H1 (cell line): ENCODE measurements around the gene LRRC25. TPM values are rescaled to one million over a fixed set of nuclear protein-coding genes. Genes with fewer than 3 reads are reported as not detected.

ENCODE experiments used
- CTCF ChIA-PET: fragments of 300-600 bp; sonication (Branson Sonifier 250); formaldehyde crosslinking; loops from one replicate; lab custom pipeline; 2021; ENCODE audit not compliant: partially characterized antibody; lab: Charles Lee
- POLR2A ChIA-PET: fragments of 300-600 bp; sonication (Branson Sonifier 250); formaldehyde crosslinking; loops from one replicate; lab custom pipeline; 2021; ENCODE audit warnings: inconsistent platforms; ENCODE audit not compliant: partially characterized antibody; lab: Charles Lee
- DNase-seq, 2 experiments: peaks; one replicate each; pipeline versions ENCODE4 v3.0.0 to v3.0.0-alpha.2; 2010 to 2022; ENCODE audit warnings: low spot score in 2 of 2, low read depth in 1 of 2, mixed read lengths in 1 of 2
- FAIRE-seq: peaks from 2 replicates; lab custom pipeline; 2011; peaks lifted over from hg19 to GRCh38; lab: Jason Lieb, UNC
- H2AFZ ChIP-seq: 2 replicates; pipeline ENCODE4 v1.8.1; 2012; ENCODE audit warnings: low read length, inconsistent platforms
- H2AK5ac ChIP-seq: 2 replicates; pipeline ENCODE4 v1.6.1; 2013; ENCODE audit warnings: low read depth, low read length
- H2BK120ac ChIP-seq: replicated peaks from 2 replicates; pipeline ENCODE3; 2013; ENCODE audit warnings: low read depth, low read length, inconsistent platforms
- H2BK12ac ChIP-seq: 2 replicates; pipeline ENCODE4 v1.6.1; 2013; ENCODE audit warnings: low read depth, low read length
- H2BK15ac ChIP-seq: 2 replicates; pipeline ENCODE4 v1.6.1; 2013; ENCODE audit warnings: low read length
- H2BK20ac ChIP-seq: 2 replicates; pipeline ENCODE4 v1.6.1; 2013; ENCODE audit warnings: low read length
- H2BK5ac ChIP-seq: 2 replicates; pipeline ENCODE4 v1.6.1; 2013; ENCODE audit warnings: low read depth, low read length
- H3K14ac ChIP-seq: 2 replicates; pipeline ENCODE4 v1.6.1; 2013; ENCODE audit warnings: inconsistent platforms; ENCODE audit not compliant: insufficient read length
- H3K18ac ChIP-seq: 2 replicates; pipeline ENCODE4 v1.6.1; 2013; ENCODE audit warnings: low read length; ENCODE audit errors: extremely low read depth
- H3K23ac ChIP-seq: 2 replicates; pipeline ENCODE4 v1.6.1; 2013; ENCODE audit warnings: inconsistent platforms; ENCODE audit not compliant: insufficient read length
- H3K23me2 ChIP-seq: 2 replicates; pipeline ENCODE4 v1.6.1; 2013; ENCODE audit warnings: low read depth, low read length
- H3K27ac ChIP-seq: 2 replicates; pipeline ENCODE4 v1.6.1; 2011; ENCODE audit warnings: low read depth, low read length, inconsistent platforms
- H3K27me3 ChIP-seq, 4 experiments: replicated peaks in 1 of 4; 1 replicate in 1 of 4; 2 replicates in 3 of 4; pipeline versions ENCODE4 v1.6.1 to v1.8.1; 2011 to 2013; ENCODE audit warnings: low read length in 3 of 4, mild to moderate bottlenecking in 3 of 4, inconsistent platforms in 2 of 4, mixed read lengths in 2 of 4, moderate library complexity in 1 of 4; ENCODE audit not compliant: control insufficient read depth in 3 of 4, insufficient read depth in 3 of 4; ENCODE audit errors: extremely low read depth in 1 of 4
- H3K36me3 ChIP-seq, 4 experiments: 2 replicates each; pipeline versions ENCODE4 v1.6.1 to v1.8.1; 2011 to 2013; ENCODE audit warnings: mild to moderate bottlenecking in 4 of 4, low read length in 3 of 4, moderate library complexity in 2 of 4, control low read depth in 1 of 4, inconsistent platforms in 1 of 4; ENCODE audit not compliant: insufficient read depth in 4 of 4, control insufficient read depth in 2 of 4
- H3K4ac ChIP-seq: replicated peaks from 2 replicates; pipeline ENCODE3; 2013; ENCODE audit warnings: low read length, low read depth, mixed read lengths, inconsistent platforms; ENCODE audit not compliant: insufficient read length
- H3K4me1 ChIP-seq, 4 experiments: replicated peaks in 1 of 4; 1 replicate in 1 of 4; 2 replicates in 3 of 4; pipeline versions ENCODE4 v1.6.1 to v1.8.1; 2011 to 2013; ENCODE audit warnings: low read length in 3 of 4, inconsistent platforms in 2 of 4, mixed read lengths in 1 of 4; ENCODE audit not compliant: insufficient read depth in 4 of 4, control insufficient read depth in 3 of 4
- H3K4me2 ChIP-seq, 2 experiments: 2 replicates each; pipeline versions ENCODE4 v1.6.1 to v1.8.1; 2011 to 2013; ENCODE audit warnings: low read depth in 2 of 2, low read length in 2 of 2, control low read depth in 1 of 2, inconsistent platforms in 1 of 2, mild to moderate bottlenecking in 1 of 2; ENCODE audit not compliant: insufficient read depth in 1 of 2
- H3K4me3 ChIP-seq, 4 experiments: fragments of 200-600, 300-600 bp in 1 of 4; sonication (generic), shearing (Covaris generic), sonication (Bioruptor Twin) in 1 of 4; 2 replicates each; pipeline versions ENCODE4 v1.5.1 to v1.8.1; 2011 to 2016; ENCODE audit warnings: low read length in 4 of 4, low read depth in 3 of 4, control low read depth in 2 of 4, inconsistent platforms in 2 of 4, mild to moderate bottlenecking in 2 of 4, mixed read lengths in 1 of 4, moderate library complexity in 1 of 4; ENCODE audit not compliant: insufficient read depth in 2 of 4; ENCODE audit errors: extremely low read depth in 1 of 4
- H3K56ac ChIP-seq: replicated peaks from 2 replicates; pipeline ENCODE3; 2013; ENCODE audit warnings: low read depth, mild to moderate bottlenecking, mixed read lengths, low read length, inconsistent platforms; ENCODE audit not compliant: insufficient read length
- H3K79me1 ChIP-seq: 2 replicates; pipeline ENCODE4 v1.6.1; 2013; ENCODE audit warnings: low read depth, low read length, control low read depth
- H3K79me2 ChIP-seq, 2 experiments: 2 replicates each; pipeline versions ENCODE4 v1.6.1 to v1.8.1; 2012 to 2013; ENCODE audit warnings: low read length in 2 of 2, mild to moderate bottlenecking in 2 of 2, inconsistent platforms in 1 of 2; ENCODE audit not compliant: insufficient read depth in 2 of 2, control insufficient read depth in 1 of 2
- H3K9ac ChIP-seq, 4 experiments: replicated peaks in 1 of 4; 1 replicate in 1 of 4; 2 replicates in 3 of 4; pipeline versions ENCODE4 v1.6.1 to v1.8.1; 2011 to 2013; ENCODE audit warnings: low read depth in 3 of 4, low read length in 3 of 4, control low read depth in 2 of 4, mild to moderate bottlenecking in 2 of 4, moderate library complexity in 2 of 4, inconsistent platforms in 1 of 4; ENCODE audit errors: extremely low read depth in 1 of 4
- H3K9me3 ChIP-seq, 2 experiments: 2 replicates each; pipeline versions ENCODE4 v1.6.1 to v1.8.1; 2012 to 2013; ENCODE audit warnings: mild to moderate bottlenecking in 2 of 2, moderate library complexity in 2 of 2, control low read depth in 1 of 2, inconsistent platforms in 1 of 2, low read depth in 1 of 2, low read length in 1 of 2, mixed read lengths in 1 of 2; ENCODE audit not compliant: insufficient read depth in 2 of 2
- H4K20me1 ChIP-seq, 2 experiments: replicated peaks in 1 of 2; 2 replicates each; pipeline versions ENCODE3 to v1.8.1; 2011 to 2013; ENCODE audit warnings: inconsistent platforms in 2 of 2, low read length in 2 of 2, mild to moderate bottlenecking in 1 of 2; ENCODE audit not compliant: insufficient read depth in 2 of 2, control insufficient read depth in 1 of 2
- H4K5ac ChIP-seq: 2 replicates; pipeline ENCODE4 v1.6.1; 2013; ENCODE audit warnings: low read length, low read depth, mixed read lengths, inconsistent platforms; ENCODE audit not compliant: insufficient read length
- H4K8ac ChIP-seq: 2 replicates; pipeline ENCODE4 v1.8.0; 2013; ENCODE audit warnings: mild to moderate bottlenecking, moderate library complexity, low read length, inconsistent platforms; ENCODE audit not compliant: insufficient read depth; ENCODE audit errors: extremely low read depth
- H4K91ac ChIP-seq: replicated peaks from 2 replicates; pipeline ENCODE3; 2013; ENCODE audit warnings: low read length, mixed read lengths, inconsistent platforms; ENCODE audit not compliant: insufficient read length
- ASH2L ChIP-seq: fragments of 200-600, 300-600 bp; sonication (generic); IDR thresholded peaks from one replicate; pipeline ENCODE4 v1.7.1; 2017; ENCODE audit warnings: low read length
- CBX8 ChIP-seq: fragments of 300-800, 300-1000 bp; sonication (generic); IDR thresholded peaks from 2 replicates; pipeline ENCODE4 v1.7.1; 2016; ENCODE audit warnings: low read depth, low read length, borderline replicate concordance
- CREB1 ChIP-seq: IDR thresholded peaks from 2 replicates; pipeline ENCODE4 v1.6.1; 2012; ENCODE audit warnings: inconsistent platforms
- CTBP2 ChIP-seq: IDR thresholded peaks from 2 replicates; pipeline ENCODE4 v1.7.0; 2011; ENCODE audit warnings: borderline replicate concordance, mild to moderate bottlenecking, moderate library complexity, mixed read lengths, low read length; ENCODE audit not compliant: insufficient read depth, insufficient read length
- HDAC6 ChIP-seq: IDR thresholded peaks from one replicate; pipeline ENCODE4 v1.7.1; 2012; ENCODE audit warnings: low read depth, mild to moderate bottlenecking, inconsistent platforms, low read length, moderate library complexity
- KDM4A ChIP-seq: IDR thresholded peaks from one replicate; pipeline ENCODE4 v1.7.1; 2012; ENCODE audit warnings: low read depth, mild to moderate bottlenecking, moderate library complexity, low read length, inconsistent platforms; ENCODE audit not compliant: severe bottlenecking
- KDM5A ChIP-seq: fragments of 200-600 bp; IDR thresholded peaks from 2 replicates; pipeline ENCODE4 v1.7.1; 2012; ENCODE audit warnings: mild to moderate bottlenecking, low read length, inconsistent platforms, mixed read lengths
- MAX ChIP-seq: IDR thresholded peaks from 2 replicates; pipeline ENCODE4 v1.6.1; 2012; ENCODE audit warnings: inconsistent platforms
- RFX5 ChIP-seq: IDR thresholded peaks from 2 replicates; pipeline ENCODE4 v1.6.1; 2011; ENCODE audit warnings: low read depth, low read length, improper control_type of control experiment, borderline replicate concordance
- SRF ChIP-seq: IDR thresholded peaks from 2 replicates; pipeline ENCODE4 v1.6.1; 2011; ENCODE audit warnings: mild to moderate bottlenecking, low read depth, low read length, moderate library complexity
- YY1 ChIP-seq: IDR thresholded peaks from 2 replicates; pipeline ENCODE4 v1.6.1; 2011; ENCODE audit warnings: low read depth, mild to moderate bottlenecking, low read length
- WGBS, 2 experiments: shearing (Covaris generic) in 1 of 2; methylation state at CpG; one replicate each; pipeline versions ENCODE4 v1.1.6 to v1.1.7; 2013 to 2015; ENCODE audit warnings: low lambda C conversion rate in 2 of 2, mixed read lengths in 2 of 2, inconsistent platforms in 1 of 2, low coverage in 1 of 2, missing lambda C conversion rate in 1 of 2; ENCODE audit not compliant: insufficient replicate concordance in 2 of 2, insufficient coverage in 1 of 2, insufficient read length in 1 of 2; ENCODE audit errors: extremely low coverage in 1 of 2, missing lambda C conversion rate in 1 of 2; 5-methylcytosine and 5-hydroxymethylcytosine counted together
- polyA plus RNA-seq, 7 experiments: library from polyadenylated mRNA; depleted of rRNA in 3 of 7; stranded (reverse) in 5 of 7; unstranded in 2 of 7; fragments of >200 nt in 5 of 7; fragments of 200-250 nt in 2 of 7; gene quantifications; 1 replicate in 5 of 7; 2 replicates in 1 of 7; 4 replicates in 1 of 7; pipeline versions ENCODE4 v1.2.1 to v1.2.3, GENCODE V29; 2011 to 2013; ENCODE audit warnings: missing spikeins in 2 of 7, mixed read lengths in 2 of 7
- total RNA-seq: library from RNA; stranded (reverse); fragmentation: NEBNext Ultra II Directional; extraction: Animal tissue kit (Norgen Biotek cat#: 25700); gene quantifications from 2 replicates; pipeline ENCODE4 v1.2.1, GENCODE V29; 2021

The LRRC25 gene
- total and polyA plus RNA-seq, 2 of the 8 experiments (the other 6 are each of a cell fraction or from before 2014, with no cell fraction given) = 0.20 to 0.41 TPM

- ChIA-PET POLR2A (interaction anchor here (0.6 to 2.1 kb wide), 11 partner anchors 8 to 1078 kb away, joined by 3 to 5 read pairs (median 3); partner anchors contain the start of genes JUND, SSBP4 and TSSK6), CTCF (interaction anchor here (0.6 to 1.6 kb wide), 4 partner anchors 12 to 151 kb away, joined by 4 to 5 read pairs (median 5); partner anchors contain the start of gene REX1BD)
- H2BK120ac ChIP-seq = peak within 1 kb of the TSS; percentile 61
- H2BK5ac ChIP-seq = peak within 1 kb of the TSS; percentile 96
- peak within 1 kb of the TSS; percentile 98 for H3K18ac ChIP-seq
- peak within 1 kb of the TSS; percentile 87; the same call in 1 of the 2 replicates for H2BK12ac ChIP-seq
- H3K27ac ChIP-seq = peak within 1 kb of the TSS; percentile 58; the same call in 1 of the 2 replicates
- H3K4ac ChIP-seq = peak within 1 kb of the TSS; percentile 97
- peak within 1 kb of the TSS; percentile 99 for H4K91ac ChIP-seq
- peak within 1 kb of the TSS; percentile 69 for H3K56ac ChIP-seq
- 0 out of 2 replicates have a peak within 1 kb of the TSS, but pooled peaks have one; percentile 48 for H2BK20ac ChIP-seq
- H3K79me2 ChIP-seq = no peaks in the 10 kb centered on the region
- no peaks in the 10 kb centered on the region; the same call in 1 of the 2 replicates for H3K79me1 ChIP-seq
- H3K27me3 ChIP-seq = no peaks in the 10 kb centered on the region; a peak in 1 of 7 replicates
- H3K4me2 ChIP-seq = peak within 1 kb of the TSS; percentile 80 to 99
- peak within 1 kb of the TSS; percentile 89 for H4K5ac ChIP-seq
- no peaks in the 10 kb centered on the region for H3K9me3 ChIP-seq
- peaks cover 5 to 31% (median 24%) of the 10 kb centered on the region in 4 experiments for H3K4me1 ChIP-seq
- H2BK15ac ChIP-seq = peak within 1 kb of the TSS; percentile 96; the same call in 1 of the 2 replicates
- peak within 1 kb of the TSS; percentile 69 to 94 (median 80) for H3K4me3 ChIP-seq
- peaks cover 0 to 21% of the 10 kb centered on the region in 2 experiments for H4K20me1 ChIP-seq
- peak within 1 kb of the TSS; percentile 43 to 84 (median 58); a peak in 6 of 7 replicates for H3K9ac ChIP-seq
- no peak for FAIRE-seq
- WGBS, 2 experiments = 2% methylated on average over 35 of the region's 99 CpGs; no CpG with 5 or more reads in 1 of the 2 experiments
- H3K14ac ChIP-seq = no peak within 1 kb of the TSS
- H2AFZ ChIP-seq = no peak within 1 kb of the TSS
- peaks cover 20% of the 10 kb centered on the region; the same call in 1 of the 2 replicates for H3K23me2 ChIP-seq
- peaks cover 2 to 13% (median 7%) of the 10 kb centered on the region in 4 experiments; a peak in 4 of 8 replicates for H3K36me3 ChIP-seq
- no peak within 1 kb of the TSS for H3K23ac ChIP-seq
- H2AK5ac ChIP-seq = peak within 1 kb of the TSS; percentile 65; the same call in 1 of the 2 replicates
- peak in 1 of 2 experiments; percentile 89 for DNase-seq
- peak within 1 kb of the TSS; percentile 88 for H4K8ac ChIP-seq
- TF ChIP-seq KDM5A = no peak
- no peak for TF ChIP-seq CREB1
- no peak for TF ChIP-seq RFX5
- no peak for TF ChIP-seq HDAC6
- TF ChIP-seq ASH2L = peak; percentile 30
- TF ChIP-seq YY1 = no peak
- TF ChIP-seq CBX8 = no peak
- no peak for TF ChIP-seq CTBP2
- no peak for TF ChIP-seq KDM4A
- TF ChIP-seq SRF = no peak
- TF ChIP-seq MAX = peak; percentile 57
These were observed 40.3 kb upstream of the LRRC25 start, which contains the start of gene ISYNA1 for GRCh38 chr19:18437491-18438330. ISYNA1 (minus strand) TSS chr19:18438133; CDS start chr19:18437979, 154 bp downstream.
